ENCODE results near the gene CRIP1.

CRIP1 gene

DNA sequence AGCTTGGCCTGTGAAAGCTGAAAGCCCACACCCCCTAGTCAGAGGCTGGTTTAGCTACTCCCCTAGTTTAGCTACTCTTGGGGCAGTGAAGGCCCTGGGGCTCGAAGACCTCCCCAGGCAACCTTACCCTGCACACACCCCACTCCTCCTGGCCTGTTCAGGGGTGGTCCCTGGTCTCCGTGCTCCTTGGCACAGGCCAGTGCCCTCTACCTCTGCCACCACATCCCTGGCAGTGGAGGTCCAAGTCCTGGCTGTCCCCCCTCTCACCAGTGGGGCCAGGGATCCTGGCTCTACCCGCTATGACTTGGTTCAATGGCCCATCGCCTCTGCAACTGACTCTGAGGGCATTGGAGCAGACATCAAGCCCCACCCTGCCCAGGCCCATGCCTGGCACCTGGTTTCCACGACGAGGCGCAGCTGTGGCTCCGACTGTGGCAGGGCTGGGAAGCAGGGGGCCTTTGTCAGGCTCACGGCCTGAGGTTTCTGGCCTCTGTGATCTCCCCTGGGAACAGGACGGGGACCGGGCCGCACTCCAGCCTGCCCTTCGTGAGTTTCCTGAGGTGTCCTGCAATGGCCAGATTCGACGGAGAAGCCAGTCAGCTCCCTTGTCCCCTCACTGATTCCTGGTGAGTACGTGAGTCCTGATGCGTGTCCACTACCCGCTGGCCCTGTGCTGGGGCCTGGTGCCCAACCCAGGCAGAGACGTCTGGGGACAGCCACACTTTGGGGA, 45.4 kb downstream of the CRIP1 start:
- DNase-seq (ENCODE audit: low read depth, low spot score), result no peak

DNA sequence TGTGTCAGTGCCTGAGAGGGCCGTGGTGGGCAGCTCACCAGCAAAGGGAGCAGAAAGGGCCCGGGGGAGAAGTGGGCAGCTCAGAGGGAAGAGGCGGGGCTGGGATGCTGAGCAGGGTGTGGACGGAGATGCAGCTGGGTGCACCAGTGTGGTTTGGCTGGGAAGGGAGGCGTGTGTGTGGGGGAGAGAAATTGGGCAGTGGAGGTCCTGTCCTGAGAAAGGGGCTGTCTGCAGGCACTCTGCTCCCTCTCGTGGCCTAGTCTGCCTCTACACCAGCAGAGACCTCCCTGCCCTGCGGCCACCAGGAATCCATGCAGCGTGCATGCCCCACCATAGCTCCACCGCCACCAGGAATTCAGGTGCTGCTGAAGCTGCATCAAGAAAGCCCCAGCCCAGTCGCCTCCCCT, 46.1 kb downstream of the CRIP1 start:
- no peak for DNase-seq (ENCODE audit: low read depth, low spot score)

DNA sequence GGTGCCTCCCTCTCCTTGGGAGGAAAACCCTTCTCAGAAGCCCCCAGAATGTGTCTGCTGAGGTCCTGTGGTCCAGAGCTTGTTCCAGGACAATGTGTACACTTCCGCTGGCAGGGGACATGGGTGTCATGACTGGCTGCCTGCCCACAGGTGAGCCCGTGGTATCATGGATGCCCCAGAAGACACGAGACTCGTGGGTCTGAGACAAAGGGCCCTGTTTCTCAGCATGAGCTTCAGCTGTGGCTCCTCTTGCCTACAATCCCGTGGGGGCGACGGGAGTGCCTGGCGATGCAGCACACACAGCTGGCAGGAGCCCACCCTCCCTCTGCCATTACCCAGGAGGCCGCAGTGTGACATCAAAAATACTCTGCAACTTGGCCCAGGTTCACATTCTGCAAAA, 46.7 kb downstream of the CRIP1 start:
- no peak for DNase-seq (ENCODE audit: low read depth, low spot score)

DNA sequence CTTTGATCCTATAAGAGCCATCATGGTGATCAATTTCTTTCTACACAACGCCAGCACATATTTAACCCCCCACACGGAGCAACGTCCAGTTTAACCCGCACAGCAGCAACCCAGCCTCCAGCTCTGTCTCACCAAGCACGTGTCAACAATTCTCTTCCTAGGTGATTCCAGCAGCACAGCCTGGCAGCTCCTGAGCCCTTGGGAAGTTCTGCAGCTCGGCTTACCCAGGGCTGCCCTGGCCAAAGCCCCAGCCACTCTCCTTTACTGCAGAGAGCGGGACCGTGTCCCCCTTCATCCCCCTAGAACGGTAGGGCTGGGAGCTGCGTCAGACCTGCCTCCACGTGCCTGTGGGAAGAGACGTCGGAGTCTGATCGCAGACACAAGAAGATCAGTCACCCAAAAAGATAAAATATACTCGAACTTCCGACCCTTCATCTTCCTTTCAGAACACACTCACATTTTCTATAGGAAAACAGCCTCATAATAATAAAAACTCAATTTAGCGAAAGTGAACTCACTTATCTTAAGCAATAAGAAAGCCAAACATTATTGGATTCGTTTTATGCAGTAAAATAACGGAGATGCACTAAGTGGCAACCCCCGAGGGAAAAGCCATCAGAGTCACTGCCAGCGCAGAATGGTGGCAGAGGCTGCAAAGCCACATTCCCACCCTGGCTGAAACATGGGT, 47.3 kb downstream of the CRIP1 start:
- DNase-seq (ENCODE audit: low read depth, low spot score), result no peak

DNA sequence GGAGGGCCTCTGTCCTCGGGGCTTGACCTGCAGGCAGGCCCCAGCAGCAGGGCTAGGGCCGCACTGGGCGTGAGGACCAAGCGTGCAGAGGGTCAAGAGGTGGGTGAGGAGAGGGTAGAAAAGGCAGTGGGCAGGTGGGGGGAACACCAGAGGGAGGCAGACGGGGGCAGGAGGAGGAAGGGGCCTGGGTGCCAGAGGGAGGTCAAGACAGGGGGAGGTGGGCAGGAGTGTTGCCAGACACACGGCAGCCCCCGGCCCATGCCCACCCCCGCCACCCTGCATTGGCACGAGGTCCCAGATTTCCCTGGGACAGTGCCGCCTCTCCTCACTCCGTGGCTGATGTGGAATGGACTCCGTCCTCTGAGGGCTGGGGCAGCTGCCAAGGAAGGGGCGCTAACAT, 47.9 kb downstream of the CRIP1 start:
- no peak for DNase-seq (ENCODE audit: low read depth, low spot score)

DNA sequence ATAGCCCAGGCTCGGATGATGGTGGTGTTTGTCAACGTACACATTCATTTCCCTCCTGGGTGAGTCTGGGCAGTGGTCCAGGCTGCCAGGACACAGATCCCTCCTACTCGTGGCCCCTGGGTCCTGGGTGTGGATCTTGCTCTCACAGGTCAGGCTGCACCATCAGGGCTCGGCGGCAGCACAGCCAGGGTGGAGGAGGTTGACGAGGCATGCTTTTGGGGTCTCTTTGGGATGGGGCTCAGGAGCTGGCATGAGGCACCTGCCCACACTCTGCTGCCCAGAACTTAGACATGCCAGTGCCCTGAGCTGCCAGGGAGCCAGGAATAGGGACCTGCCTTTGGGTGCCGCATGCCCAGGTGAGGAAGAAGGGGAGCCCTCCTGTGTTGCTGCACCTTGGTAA, 49.4 kb downstream of the CRIP1 start:
- DNase-seq (ENCODE audit: low read depth, low spot score), result no peak

DNA sequence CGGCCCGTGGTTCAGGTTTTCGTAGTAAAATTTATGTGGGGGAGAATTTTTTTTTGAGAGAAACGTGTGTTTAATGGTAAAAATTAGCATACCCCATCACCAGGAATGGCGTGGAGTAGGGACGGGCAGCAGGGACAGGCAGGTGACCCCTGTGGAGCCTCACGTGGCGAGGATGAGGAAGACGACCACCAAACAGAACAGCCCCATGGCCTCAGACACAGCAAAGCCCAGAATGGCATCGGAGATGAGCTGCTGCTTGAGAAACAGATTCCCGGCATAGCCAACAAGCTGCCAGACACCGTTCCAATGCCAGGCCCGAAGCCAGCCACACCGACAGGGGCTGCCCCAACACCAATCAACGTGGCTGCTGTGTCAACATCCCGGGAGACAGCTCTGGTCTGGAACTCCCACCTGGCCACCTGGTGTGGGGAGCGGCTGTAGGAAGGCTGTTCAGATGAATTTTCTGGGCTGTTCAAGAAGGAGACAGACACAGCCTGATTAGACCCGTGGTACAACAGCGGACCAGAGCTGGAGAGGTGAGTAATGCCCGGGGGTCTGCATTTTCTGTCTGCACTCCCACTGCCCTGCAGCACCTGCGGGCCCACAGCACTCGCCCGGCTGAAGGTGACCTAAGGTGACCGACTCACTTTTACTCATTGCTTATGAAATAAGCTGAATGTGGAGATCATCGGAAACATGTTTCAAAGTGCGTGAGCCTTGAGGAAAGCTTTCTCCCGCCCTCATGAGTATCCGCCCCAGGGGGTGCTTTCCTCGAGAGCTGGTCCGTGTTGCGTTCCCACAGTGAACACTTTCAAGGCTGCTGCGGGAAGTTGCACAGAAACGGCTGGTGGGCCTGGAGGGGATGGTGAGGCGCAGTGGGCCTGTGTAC, 50.2 kb downstream of the CRIP1 start:
- DNase-seq (ENCODE audit: low read depth, low spot score), result no peak

DNA sequence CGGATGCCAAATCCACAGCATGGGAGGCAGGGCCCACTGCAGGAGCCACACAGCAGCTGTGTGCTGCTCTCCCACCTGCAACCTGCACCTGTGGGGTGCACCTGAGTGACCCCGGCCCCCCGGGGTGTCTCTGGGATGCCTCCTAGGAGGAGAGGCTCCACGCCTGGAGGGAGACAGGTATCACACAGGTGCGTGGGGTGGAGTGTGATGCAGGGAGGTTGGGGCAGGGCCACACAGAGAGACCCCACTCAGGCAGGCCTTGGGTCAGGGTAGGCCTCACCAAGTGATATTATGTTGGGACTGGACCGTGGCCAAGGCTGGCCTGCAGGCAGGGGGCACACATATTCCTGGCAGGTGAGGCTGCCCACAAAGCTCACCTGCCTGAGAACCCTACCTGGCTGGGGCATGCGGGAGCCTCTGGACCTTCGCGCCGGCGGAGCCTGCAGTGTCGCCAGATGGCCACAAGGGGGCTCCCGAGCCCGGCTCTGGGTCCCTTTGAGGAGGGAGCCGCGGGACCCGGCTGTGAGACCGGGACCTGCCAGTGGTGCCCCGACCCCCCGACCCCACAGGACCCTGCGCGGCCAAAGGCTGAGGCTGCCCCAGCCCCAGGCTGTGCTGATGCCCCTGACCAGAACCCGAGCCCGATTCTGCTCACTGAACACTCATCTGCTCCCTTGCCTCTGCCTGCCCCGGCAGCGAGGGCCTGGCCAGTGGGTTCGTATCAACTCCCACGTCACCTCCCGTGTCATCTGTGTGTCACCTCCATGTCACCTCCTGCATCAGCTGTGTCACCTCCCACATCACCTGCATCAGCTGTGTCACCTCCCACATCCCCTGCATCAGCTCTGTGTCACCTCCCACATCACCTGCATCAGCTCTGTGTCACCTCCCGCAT, 51.1 kb downstream of the CRIP1 start:
- peak; percentile 49 for DNase-seq (ENCODE audit: low read depth, low spot score)
